HL-60 (cell line): Measurements from ENCODE around the gene SREBF1.

Source experiments
- GABPA ChIP-seq: IDR thresholded peaks from 2 replicates; pipeline ENCODE4 v1.6.1; 2012; ENCODE audit warnings: low read depth
- POLR2AphosphoS5 ChIP-seq: IDR thresholded peaks from 2 replicates; pipeline ENCODE4 v1.6.1; 2012; ENCODE audit warnings: low read depth
- SPI1 ChIP-seq: IDR thresholded peaks from 2 replicates; pipeline ENCODE4 v1.6.1; 2012; ENCODE audit warnings: low read depth, mild to moderate bottlenecking, borderline replicate concordance
- TF ChIP-seq, protein P1 (sequence below): IDR thresholded peaks from one replicate; pipeline ENCODE4 v1.5.1; 2011; ENCODE audit warnings: low read length, control low read depth, inconsistent platforms; ENCODE audit not compliant: insufficient read depth
- TF ChIP-seq, protein P2 (sequence below): IDR thresholded peaks from 2 replicates; pipeline ENCODE4 v1.6.1; 2012; ENCODE audit warnings: low read depth; ENCODE audit not compliant: insufficient replicate concordance

DNA sequence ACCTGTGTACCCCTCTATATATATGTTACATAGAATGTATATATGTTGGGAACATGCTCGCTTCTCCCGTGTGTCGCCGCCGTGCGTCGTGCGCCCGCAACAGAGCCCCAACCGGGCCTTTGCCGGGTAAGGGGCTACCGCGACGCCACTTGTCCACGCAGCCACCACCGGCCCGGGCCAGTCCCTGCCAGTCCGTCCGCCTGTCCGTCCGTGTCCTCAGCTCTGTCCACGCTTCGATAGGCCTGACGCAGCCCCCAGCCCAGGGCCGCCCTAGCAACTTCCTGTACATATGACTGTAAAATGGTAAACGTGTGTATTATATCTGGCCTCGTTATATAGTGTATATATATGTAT, 25.9 kb downstream of the SREBF1 start:
- TF ChIP-seq, protein P1, sequence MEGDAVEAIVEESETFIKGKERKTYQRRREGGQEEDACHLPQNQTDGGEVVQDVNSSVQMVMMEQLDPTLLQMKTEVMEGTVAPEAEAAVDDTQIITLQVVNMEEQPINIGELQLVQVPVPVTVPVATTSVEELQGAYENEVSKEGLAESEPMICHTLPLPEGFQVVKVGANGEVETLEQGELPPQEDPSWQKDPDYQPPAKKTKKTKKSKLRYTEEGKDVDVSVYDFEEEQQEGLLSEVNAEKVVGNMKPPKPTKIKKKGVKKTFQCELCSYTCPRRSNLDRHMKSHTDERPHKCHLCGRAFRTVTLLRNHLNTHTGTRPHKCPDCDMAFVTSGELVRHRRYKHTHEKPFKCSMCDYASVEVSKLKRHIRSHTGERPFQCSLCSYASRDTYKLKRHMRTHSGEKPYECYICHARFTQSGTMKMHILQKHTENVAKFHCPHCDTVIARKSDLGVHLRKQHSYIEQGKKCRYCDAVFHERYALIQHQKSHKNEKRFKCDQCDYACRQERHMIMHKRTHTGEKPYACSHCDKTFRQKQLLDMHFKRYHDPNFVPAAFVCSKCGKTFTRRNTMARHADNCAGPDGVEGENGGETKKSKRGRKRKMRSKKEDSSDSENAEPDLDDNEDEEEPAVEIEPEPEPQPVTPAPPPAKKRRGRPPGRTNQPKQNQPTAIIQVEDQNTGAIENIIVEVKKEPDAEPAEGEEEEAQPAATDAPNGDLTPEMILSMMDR = no peak
- TF ChIP-seq, protein P2, sequence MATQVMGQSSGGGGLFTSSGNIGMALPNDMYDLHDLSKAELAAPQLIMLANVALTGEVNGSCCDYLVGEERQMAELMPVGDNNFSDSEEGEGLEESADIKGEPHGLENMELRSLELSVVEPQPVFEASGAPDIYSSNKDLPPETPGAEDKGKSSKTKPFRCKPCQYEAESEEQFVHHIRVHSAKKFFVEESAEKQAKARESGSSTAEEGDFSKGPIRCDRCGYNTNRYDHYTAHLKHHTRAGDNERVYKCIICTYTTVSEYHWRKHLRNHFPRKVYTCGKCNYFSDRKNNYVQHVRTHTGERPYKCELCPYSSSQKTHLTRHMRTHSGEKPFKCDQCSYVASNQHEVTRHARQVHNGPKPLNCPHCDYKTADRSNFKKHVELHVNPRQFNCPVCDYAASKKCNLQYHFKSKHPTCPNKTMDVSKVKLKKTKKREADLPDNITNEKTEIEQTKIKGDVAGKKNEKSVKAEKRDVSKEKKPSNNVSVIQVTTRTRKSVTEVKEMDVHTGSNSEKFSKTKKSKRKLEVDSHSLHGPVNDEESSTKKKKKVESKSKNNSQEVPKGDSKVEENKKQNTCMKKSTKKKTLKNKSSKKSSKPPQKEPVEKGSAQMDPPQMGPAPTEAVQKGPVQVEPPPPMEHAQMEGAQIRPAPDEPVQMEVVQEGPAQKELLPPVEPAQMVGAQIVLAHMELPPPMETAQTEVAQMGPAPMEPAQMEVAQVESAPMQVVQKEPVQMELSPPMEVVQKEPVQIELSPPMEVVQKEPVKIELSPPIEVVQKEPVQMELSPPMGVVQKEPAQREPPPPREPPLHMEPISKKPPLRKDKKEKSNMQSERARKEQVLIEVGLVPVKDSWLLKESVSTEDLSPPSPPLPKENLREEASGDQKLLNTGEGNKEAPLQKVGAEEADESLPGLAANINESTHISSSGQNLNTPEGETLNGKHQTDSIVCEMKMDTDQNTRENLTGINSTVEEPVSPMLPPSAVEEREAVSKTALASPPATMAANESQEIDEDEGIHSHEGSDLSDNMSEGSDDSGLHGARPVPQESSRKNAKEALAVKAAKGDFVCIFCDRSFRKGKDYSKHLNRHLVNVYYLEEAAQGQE = no peak
- TF ChIP-seq POLR2AphosphoS5 (no peak), SPI1 (no peak), GABPA (no peak)
